Heart right ventricle (tissue), 16 donors: ENCODE data around the gene PARD3. TPM values are rescaled to one million over a fixed set of nuclear protein-coding genes. Genes with fewer than 3 reads are reported as not detected.

Experiments used
- ATAC-seq, 8 donors: fragments of 200-7000 bp; cut with Tn5 transposase; one replicate each; pipeline ENCODE4 v1.9.1; 2020; ENCODE audit warnings: mild to moderate bottlenecking in 8 of 8, moderate library complexity in 8 of 8, moderate number of reproducible peaks in 1 of 8
- DNase-seq, 2 donors: peaks; one replicate each; pipeline ENCODE4 v3.0.0-alpha.2; 2020
- H3K27ac ChIP-seq, 10 donors: fragments of 200-600 bp; sonication (generic) in 2 of 10; one replicate each; pipeline versions ENCODE4 v1.5.0 to v1.8.0; 2020 to 2022; ENCODE audit warnings: mild to moderate bottlenecking in 3 of 10
- H3K27me3 ChIP-seq, 7 donors: fragments of 200-600 bp; one replicate each; pipeline ENCODE4 v1.8.0; 2021 to 2022; ENCODE audit warnings: mild to moderate bottlenecking in 2 of 7
- H3K36me3 ChIP-seq, 9 donors: fragments of 200-600 bp; sonication (generic) in 1 of 9; one replicate each; pipeline versions ENCODE4 v1.5.0 to v1.8.0; 2020 to 2022; ENCODE audit warnings: mild to moderate bottlenecking in 2 of 9
- H3K4me1 ChIP-seq, 9 donors: fragments of 200-600 bp; sonication (generic) in 1 of 9; one replicate each; pipeline versions ENCODE4 v1.5.0 to v1.8.0; 2020 to 2022; ENCODE audit warnings: mild to moderate bottlenecking in 4 of 9
- H3K4me3 ChIP-seq, 10 donors: fragments of 200-600 bp; sonication (generic) in 2 of 10; one replicate each; pipeline versions ENCODE4 v1.5.0 to v1.8.0; 2020 to 2022; ENCODE audit warnings: mild to moderate bottlenecking in 7 of 10, moderate library complexity in 2 of 10
- H3K9me3 ChIP-seq, 11 donors: fragments of 200-600 bp in 10 of 11; sonication (generic) in 2 of 11; one replicate each; pipeline versions ENCODE4 v1.5.0 to v1.8.0; 2013 to 2022; ENCODE audit warnings: mild to moderate bottlenecking in 2 of 11, control low read depth in 1 of 11, moderate library complexity in 1 of 11
- WGBS, 2 donors: extraction: QIAGEN DNeasy Blood & Tissue Kit; methylation state at CpG; one replicate each; pipeline ENCODE4 v1.1.7; 2013; ENCODE audit warnings: inconsistent platforms in 1 of 2; 5-methylcytosine and 5-hydroxymethylcytosine counted together
- intact Hi-C, 10 donors: fragments of 100-400 bp; cut with DNase I; formaldehyde crosslinking; loops; one replicate each; pipeline versions ENCODE4 v1.11.1 to v1.14.2; 2022
- polyA plus RNA-seq, 2 donors: library from polyadenylated mRNA; stranded (reverse); fragments of 200-250 nt; gene quantifications; one replicate each; pipeline ENCODE4 v1.2.3, GENCODE V29; 2013
- total RNA-seq, 10 donors: library from RNA; stranded (reverse); fragmentation: NEBNext Ultra II Directional in 3 of 10; extraction: Animal tissue kit (Norgen Biotek cat#: 25700) in 3 of 10; gene quantifications; one replicate each; pipeline versions ENCODE4 v1.2.1 to v1.2.4, GENCODE V29; 2021 to 2023
- TF ChIP-seq, protein P1 (sequence below), 9 donors: fragments of 200-600 bp; sonication (generic) in 2 of 9; IDR thresholded peaks; one replicate each; pipeline versions ENCODE4 v1.5.0 to v1.8.0; 2021 to 2022; ENCODE audit warnings: antibody characterized with exemption in 9 of 9, mild to moderate bottlenecking in 5 of 9, moderate library complexity in 1 of 9
- donor health status: Arrhythmogenic right ventricular cardiomyopathy.
- donor health status: ischemic (EF 13 %, LVEDD 7.1; RV severe dilation, severe dysfunction).
- donor health status: healthy with polysubstance abuse.
- donor health status: DM: no; HTN: yes; CAD: no.
- donor health status: DM: no; HTN: no; CAD: no.
- donor health status: ischemic (EF 25% LVEDD 6.9; RV normal size, moderate dysfunction).
- donor health status: ischemic (EF 25% LVEDD 5.7; RV mildly dilated, moderate dysfunction).
- donor health status: healthy.
- donor health status: DM: yes; HTN: yes; CAD: no.
- donor health status: Ischemic cardiomyopathy.
- donor health status: ischemic (EF 35%, LVEDD 5.7; RV mildly dilated, moderate dysfunction).
- donor health status: nonischemic (EF 11% LVEDD 7.7; RV severe dilation, severe dysfunction).
- donor health status: DM: yes; HTN: yes; CAD: no.
- donor health status: PGD.
- donor health status: ischemic (EF 29% LVEDD 5.4; RV normal size, mild dysfunction).
- donor health status: nonischemic (EF 23%, LVEDD 6.1; RV moderate dilation, normal function).

Gene PARD3
- total and polyA plus RNA-seq, 12 donors = 19.7 to 41.8 (median 34.2) TPM

DNA sequence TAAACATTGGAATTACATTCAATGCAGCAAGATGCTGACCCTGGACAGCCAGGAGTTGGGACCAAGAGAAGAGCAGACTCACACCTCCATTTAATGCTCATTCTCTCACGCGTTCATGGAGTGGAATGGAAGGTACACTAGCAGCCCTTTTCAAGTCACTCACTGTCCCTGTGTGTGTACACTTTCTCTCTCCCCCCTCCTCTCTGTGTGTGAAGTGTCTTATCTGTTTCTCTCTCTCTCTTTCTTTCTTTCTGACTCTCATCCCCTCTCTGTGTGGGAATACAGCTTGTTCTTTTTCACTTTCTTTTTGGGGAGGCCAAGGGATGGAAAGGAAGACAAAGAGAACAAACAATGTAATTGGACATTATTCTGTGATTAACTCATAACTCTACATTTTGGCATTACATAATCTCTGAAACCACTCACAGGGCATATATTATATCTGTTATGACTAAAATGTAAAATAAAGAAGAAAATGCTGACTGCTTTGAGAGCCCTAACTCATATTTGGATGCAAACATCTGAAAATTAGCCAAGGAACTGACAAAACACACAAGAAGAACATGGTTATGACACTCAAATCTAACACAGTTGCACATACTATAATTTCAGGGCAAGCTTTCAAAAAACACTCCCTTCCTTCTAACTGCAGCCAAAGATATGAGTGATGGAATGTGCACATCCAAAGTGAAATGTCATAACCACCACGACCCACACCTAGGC is 188.8 kb downstream of the PARD3 start:
- Histone ChIP-seq H3K9me3 (no peaks in the 10 kb centered on the region), H3K4me1 (peaks cover 0 to 30% (median 16%) of the 10 kb centered on the region in 9 donors), H3K4me3 (no peak overlapping the region), H3K27ac (no peak overlapping the region), H3K36me3 (no peaks in the 10 kb centered on the region), H3K27me3 (no peaks in the 10 kb centered on the region)
- ATAC-seq (peak in 1 of 8 donors; percentile 24), DNase-seq (no peak)
- intact Hi-C loops = no loop called here
- 74 to 75% methylated on average over 3 of the region's 3 CpGs for WGBS, 2 donors
- TF ChIP-seq, protein P1, sequence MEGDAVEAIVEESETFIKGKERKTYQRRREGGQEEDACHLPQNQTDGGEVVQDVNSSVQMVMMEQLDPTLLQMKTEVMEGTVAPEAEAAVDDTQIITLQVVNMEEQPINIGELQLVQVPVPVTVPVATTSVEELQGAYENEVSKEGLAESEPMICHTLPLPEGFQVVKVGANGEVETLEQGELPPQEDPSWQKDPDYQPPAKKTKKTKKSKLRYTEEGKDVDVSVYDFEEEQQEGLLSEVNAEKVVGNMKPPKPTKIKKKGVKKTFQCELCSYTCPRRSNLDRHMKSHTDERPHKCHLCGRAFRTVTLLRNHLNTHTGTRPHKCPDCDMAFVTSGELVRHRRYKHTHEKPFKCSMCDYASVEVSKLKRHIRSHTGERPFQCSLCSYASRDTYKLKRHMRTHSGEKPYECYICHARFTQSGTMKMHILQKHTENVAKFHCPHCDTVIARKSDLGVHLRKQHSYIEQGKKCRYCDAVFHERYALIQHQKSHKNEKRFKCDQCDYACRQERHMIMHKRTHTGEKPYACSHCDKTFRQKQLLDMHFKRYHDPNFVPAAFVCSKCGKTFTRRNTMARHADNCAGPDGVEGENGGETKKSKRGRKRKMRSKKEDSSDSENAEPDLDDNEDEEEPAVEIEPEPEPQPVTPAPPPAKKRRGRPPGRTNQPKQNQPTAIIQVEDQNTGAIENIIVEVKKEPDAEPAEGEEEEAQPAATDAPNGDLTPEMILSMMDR (IDR thresholded peaks at IDR 0.05) = no peak

DNA sequence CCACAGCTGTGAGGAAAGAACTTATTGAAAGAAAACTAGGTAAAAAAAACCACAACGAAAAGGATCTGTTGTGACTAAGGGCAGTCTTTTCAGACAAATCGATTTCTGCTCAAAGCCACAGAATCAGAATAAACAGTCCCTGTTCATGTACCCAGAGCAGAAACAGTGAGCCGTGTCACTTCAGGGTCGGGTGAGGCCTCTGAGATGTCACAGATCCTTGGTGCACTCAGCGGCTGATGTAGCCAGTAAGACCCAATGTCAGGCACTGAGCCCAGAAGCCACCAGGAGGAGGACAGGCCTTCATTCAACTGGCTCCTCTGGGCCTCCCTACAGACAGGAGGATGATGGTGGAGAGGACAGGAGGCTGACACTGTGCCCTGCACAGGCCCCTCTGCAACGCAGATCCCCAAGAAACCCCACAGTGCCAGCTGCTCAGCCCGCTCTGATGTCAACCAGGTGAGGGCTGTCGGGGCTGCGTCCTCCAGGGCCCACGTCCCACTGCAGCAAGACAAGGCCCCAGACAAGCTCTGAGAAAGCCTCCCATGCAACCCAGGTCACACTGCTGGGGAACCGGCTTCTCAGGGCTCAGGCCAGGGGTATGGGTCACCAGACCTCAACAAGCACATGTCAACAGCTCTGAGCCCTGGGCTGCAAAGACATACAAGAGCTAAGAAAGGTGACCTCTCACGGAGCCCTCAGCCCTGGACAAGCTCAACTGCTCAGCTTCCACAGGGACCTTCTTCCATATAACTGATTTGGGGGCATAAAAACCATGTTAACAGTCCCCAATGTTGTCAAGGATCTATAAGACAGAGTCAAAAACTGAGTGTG is 190.6 kb downstream of the PARD3 start:
- Histone ChIP-seq H3K4me3 (no peak overlapping the region), H3K9me3 (no peaks in the 10 kb centered on the region), H3K4me1 (peaks cover 0 to 30% (median 16%) of the 10 kb centered on the region in 9 donors), H3K27ac (no peak overlapping the region), H3K36me3 (no peaks in the 10 kb centered on the region), H3K27me3 (no peaks in the 10 kb centered on the region)
- WGBS, 2 donors = 87 to 89% methylated on average over 12 of the region's 12 CpGs
- intact Hi-C loops = loop anchor here in 1 of 10 donors (5.0 kb wide), 1 partner anchor 87 kb away; no protein-coding TSS in a partner anchor
- DNase-seq (no peak), ATAC-seq (no peak)
- TF ChIP-seq, protein P1 (IDR thresholded peaks at IDR 0.05) = no peak

DNA sequence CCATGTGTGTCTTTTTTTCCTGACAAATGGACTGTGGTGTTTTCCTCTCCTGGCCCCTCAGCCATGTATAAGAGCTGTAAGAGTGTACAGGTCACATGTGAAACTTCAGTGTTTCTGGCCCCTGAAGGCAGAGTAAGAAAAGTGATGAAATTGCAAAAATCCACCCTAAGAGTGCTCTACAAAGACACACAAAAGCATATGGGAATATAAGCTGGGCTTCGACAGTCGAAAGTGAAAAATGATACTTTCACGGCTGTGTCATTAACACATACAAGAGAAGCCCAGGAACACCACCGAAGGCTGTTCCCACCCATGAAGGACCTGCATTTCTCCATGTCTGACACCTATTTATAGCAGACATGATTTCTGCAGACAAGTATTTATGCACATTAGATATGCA is 192.2 kb downstream of the PARD3 start:
- no peak for ATAC-seq

DNA sequence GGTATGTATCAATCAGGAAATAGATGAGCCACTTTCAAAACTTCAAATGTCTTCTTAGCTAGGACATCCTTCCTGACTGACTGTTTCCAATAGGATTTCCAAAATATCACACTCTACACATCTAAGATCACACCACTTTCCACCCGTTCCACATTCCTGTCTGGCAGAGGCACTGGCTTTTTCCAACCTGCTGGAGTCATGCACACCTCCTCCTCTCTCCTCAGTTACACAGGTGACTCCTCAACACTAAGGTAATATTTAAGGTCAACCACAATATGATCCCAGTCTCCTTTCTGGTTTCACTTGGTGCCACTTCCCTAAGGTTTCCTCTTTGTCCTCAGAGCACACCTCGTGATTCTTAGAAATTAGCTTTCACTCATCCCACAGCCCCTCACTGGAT is 196.5 kb downstream of the PARD3 start:
- TF ChIP-seq, protein P1 (IDR thresholded peaks at IDR 0.05) = no peak
- no peak overlapping the region for H3K4me3 ChIP-seq
- H3K4me1 ChIP-seq = peaks cover 0 to 3% (median 0%) of the 10 kb centered on the region in 9 donors
- H3K9me3 ChIP-seq = no peaks in the 10 kb centered on the region
- H3K27me3 ChIP-seq = no peaks in the 10 kb centered on the region
- intact Hi-C loops = no loop called here
- 79 to 91% methylated on average over 2 of the region's 2 CpGs for WGBS, 2 donors
- no peak overlapping the region for H3K27ac ChIP-seq
- DNase-seq (no peak), ATAC-seq (no peak)
- no peaks in the 10 kb centered on the region for H3K36me3 ChIP-seq

More for the DNA sequence above, 192.2 kb downstream of the PARD3 start:
- TF ChIP-seq, protein P1 (IDR thresholded peaks at IDR 0.05) = no peak
- intact Hi-C loops = loop anchor here in 1 of 10 donors (5.0 kb wide), 1 partner anchor 86 kb away; no protein-coding TSS in a partner anchor
- H3K9me3 ChIP-seq = no peaks in the 10 kb centered on the region
- H3K27ac ChIP-seq = no peak overlapping the region
- H3K4me1 ChIP-seq = peaks cover 0 to 18% (median 7%) of the 10 kb centered on the region in 9 donors
- H3K36me3 ChIP-seq = no peaks in the 10 kb centered on the region
- no peaks in the 10 kb centered on the region for H3K27me3 ChIP-seq
- no peak overlapping the region for H3K4me3 ChIP-seq
- WGBS, 2 donors = 83 to 86% methylated on average over 4 of the region's 4 CpGs
- DNase-seq = no peak
